Epithelial cell of proximal tubule (primary cell): Measurements from ENCODE around the gene TBL1X. TPM values are rescaled to one million over a fixed set of nuclear protein-coding genes. Genes with fewer than 3 reads are reported as not detected.

Experiments used
- DNase-seq: peaks from one replicate; pipeline ENCODE4 v3.0.0-alpha.2; 2011; ENCODE audit warnings: low read depth
- H3K4me3 ChIP-seq: 2 replicates; pipeline ENCODE4 v1.5.1; 2011; ENCODE audit warnings: low read depth, mild to moderate bottlenecking, low read length
- total RNA-seq: library from RNA; depleted of rRNA; stranded (reverse); fragments of >200 nt; gene quantifications from 2 replicates; pipeline ENCODE4 v1.2.3, GENCODE V29; 2015
- TF ChIP-seq, protein P1 (sequence below): conservative IDR thresholded peaks from 2 replicates; pipeline ENCODE4 v1.5.1; 2012; ENCODE audit warnings: low read depth, mild to moderate bottlenecking, low read length

The TBL1X gene
- total RNA-seq, 1 donor from 2014 or later = 9.1 TPM

DNA sequence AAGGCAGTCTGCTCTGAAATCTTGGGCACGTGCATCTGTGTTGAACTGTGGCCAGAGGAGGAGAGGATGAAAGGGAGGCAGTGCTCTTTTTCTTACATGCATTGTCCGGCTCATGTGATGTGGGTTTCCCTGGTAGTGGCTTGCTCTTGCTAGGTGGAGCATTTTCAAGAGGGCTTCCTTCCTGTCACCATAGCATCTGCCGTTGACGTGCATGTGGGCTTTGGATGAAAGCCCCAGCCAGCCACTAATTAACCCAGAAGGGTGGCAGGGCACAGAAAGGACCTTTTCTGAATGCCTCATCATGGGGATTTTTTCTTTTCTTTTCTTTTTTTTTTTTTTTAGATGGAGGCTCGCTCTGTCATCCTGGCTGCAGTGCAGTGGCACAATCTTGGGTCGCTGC is 179.5 kb downstream of the TBL1X start:
- H3K4me3 ChIP-seq = no peak overlapping the region
- DNase-seq = no peak
- TF ChIP-seq, protein P1, sequence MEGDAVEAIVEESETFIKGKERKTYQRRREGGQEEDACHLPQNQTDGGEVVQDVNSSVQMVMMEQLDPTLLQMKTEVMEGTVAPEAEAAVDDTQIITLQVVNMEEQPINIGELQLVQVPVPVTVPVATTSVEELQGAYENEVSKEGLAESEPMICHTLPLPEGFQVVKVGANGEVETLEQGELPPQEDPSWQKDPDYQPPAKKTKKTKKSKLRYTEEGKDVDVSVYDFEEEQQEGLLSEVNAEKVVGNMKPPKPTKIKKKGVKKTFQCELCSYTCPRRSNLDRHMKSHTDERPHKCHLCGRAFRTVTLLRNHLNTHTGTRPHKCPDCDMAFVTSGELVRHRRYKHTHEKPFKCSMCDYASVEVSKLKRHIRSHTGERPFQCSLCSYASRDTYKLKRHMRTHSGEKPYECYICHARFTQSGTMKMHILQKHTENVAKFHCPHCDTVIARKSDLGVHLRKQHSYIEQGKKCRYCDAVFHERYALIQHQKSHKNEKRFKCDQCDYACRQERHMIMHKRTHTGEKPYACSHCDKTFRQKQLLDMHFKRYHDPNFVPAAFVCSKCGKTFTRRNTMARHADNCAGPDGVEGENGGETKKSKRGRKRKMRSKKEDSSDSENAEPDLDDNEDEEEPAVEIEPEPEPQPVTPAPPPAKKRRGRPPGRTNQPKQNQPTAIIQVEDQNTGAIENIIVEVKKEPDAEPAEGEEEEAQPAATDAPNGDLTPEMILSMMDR = no peak

DNA sequence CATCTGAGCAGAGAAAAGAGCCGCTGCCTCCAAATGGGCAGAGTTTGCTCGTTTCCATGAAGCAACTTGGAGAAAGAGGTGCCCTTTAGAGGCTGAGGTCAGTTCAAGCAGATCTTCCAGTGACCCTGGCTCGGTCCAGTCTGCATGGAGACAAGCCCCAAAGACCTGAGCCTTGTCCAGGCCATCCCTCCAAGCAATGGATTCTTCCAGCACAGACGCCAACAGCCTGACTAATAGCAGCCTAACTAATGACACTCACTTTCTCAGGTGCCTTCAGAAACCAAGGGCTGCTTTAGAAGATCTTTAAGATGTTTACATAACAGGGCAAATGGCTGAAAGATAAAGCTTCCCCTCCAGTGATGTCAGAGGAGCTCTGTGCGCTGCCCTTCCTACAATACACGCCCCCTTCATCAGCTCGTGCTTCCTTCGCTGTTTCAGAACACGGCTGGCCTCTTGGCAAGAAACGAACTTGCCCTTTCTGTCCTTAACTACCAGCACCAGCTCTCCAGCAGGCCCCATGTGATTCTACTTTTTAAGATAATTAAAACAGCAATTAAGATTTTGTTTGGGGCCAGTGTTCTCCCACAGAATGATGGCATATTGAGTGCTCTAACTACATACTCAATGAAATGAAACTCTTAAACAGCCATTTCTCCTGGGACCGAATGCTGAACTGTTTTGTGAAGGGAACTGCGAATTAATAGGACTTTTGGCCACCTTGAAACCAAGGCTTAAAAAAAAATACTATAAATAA is 181.8 kb downstream of the TBL1X start:
- DNase-seq = no peak
- TF ChIP-seq, protein P1 = no peak
- H3K4me3 ChIP-seq = no peak overlapping the region

DNA sequence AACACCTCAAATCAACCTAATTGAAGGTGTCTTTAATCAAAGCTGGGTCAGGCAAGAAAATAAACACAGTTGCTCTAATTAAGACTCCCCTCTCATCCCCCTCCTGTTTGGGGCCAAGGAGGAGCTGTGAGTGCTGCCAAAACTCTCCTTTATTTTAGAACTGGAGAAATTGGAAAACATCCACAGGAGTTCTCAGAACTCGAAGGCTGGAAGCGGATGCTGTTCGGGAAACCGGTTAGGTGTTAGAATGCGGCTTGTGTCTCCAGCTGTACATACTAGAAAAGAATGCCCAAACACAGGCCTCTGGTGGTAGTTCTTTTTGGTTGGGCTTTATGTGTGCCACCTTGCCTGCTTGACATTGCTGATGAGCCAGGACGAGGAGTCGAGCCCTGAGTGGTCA is 182.6 kb downstream of the TBL1X start:
- DNase-seq = no peak
- TF ChIP-seq, protein P1 = no peak
- H3K4me3 ChIP-seq = no peak overlapping the region

DNA sequence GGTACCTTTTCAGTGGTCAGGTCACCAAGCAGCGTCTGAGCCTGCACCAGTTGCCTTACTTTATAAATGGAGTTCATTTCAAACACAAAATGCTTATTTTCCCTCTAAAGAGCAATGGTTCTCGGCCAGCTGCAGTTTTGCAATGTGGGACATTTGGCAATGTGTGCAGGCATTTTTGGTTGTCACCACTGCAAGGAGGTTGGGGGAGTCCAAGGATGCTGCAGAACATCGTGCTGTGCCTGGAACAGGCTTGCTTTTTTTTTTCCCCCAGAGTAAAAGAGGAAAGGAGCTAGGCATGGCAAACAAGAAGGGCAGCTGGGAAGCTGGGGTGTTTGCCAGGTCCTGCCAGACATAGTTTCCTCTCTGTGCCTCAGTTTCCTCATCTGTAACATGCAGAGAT is 185.2 kb downstream of the TBL1X start:
- TF ChIP-seq, protein P1 = no peak
- DNase-seq = no peak
- H3K4me3 ChIP-seq = no peak overlapping the region

DNA sequence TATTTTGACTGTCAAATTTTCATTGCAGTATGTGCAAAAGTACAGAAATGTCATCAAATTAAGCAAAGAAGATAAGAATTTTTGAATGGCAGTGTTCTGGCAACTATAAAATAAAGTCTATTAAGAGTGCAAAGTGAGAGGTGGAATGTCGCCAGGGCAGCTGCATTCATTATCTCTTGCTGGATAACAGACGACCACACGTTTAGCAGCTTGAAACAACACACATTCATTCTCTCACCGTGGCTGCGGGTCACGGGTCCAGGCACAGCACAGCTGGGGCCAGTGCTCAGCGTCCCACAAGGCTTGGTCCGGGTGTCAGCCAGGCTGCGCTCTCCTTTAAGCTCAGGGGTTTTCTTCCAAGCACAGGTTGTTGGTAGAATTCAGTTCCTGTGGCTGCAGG is 186.9 kb downstream of the TBL1X start:
- H3K4me3 ChIP-seq = no peak overlapping the region
- no peak for DNase-seq
- TF ChIP-seq, protein P1 = no peak

DNA sequence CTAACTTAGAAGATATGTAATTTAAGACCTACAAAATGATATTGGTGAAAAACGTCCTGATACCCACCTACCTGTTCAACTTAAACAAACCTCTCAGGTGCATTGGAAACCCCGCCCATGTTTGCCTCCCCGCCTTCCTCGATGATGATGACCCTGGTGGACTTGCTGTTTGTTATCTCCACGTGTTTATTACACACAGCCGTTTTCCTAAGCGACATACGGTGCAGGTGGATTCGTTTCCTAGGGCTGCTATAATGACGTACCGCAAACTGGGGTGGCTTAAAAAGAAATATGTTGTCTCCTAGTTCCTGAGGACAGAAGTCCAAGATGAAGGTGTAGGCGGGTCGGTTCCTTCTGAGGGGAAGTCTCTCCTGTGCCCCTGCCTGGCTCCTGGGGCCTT is 190.1 kb downstream of the TBL1X start:
- TF ChIP-seq, protein P1 = no peak
- no peak for DNase-seq
- H3K4me3 ChIP-seq = no peak overlapping the region

DNA sequence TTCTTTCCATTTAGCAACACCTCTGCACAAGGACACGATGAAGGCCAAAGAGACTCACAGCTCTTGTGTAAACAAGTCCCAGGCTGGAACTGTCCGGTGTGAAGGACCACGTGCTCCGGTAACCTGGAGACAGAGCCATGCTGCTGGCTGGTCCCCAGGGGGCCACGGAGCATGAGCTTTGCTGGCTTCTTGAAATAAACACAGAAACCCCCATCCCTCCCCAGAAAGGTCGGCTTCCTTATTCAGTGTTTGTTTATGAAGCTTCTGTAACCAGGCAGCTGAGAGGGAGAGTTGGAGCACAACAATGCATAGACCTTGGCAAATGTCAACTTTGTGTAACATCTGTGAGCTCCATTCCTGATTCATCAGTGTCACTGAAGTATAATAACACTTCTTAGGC is 191.4 kb downstream of the TBL1X start:
- H3K4me3 ChIP-seq = no peak overlapping the region
- no peak for DNase-seq
- TF ChIP-seq, protein P1 = no peak
